C4-2B (cell line): ENCODE results near the gene CAMTA1.

Source experiments
- ZFX ChIP-seq: fragments of 450-650 bp; IDR thresholded peaks from 2 replicates; pipeline ENCODE4 v1.6.1; 2017
- TF ChIP-seq, protein P1 (sequence below): fragments of 450-650 bp; conservative IDR thresholded peaks from 2 replicates; pipeline ENCODE4 v1.5.1; 2017; ENCODE audit warnings: mild to moderate bottlenecking

- TF ChIP-seq, protein P1, sequence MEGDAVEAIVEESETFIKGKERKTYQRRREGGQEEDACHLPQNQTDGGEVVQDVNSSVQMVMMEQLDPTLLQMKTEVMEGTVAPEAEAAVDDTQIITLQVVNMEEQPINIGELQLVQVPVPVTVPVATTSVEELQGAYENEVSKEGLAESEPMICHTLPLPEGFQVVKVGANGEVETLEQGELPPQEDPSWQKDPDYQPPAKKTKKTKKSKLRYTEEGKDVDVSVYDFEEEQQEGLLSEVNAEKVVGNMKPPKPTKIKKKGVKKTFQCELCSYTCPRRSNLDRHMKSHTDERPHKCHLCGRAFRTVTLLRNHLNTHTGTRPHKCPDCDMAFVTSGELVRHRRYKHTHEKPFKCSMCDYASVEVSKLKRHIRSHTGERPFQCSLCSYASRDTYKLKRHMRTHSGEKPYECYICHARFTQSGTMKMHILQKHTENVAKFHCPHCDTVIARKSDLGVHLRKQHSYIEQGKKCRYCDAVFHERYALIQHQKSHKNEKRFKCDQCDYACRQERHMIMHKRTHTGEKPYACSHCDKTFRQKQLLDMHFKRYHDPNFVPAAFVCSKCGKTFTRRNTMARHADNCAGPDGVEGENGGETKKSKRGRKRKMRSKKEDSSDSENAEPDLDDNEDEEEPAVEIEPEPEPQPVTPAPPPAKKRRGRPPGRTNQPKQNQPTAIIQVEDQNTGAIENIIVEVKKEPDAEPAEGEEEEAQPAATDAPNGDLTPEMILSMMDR: no peak
- TF ChIP-seq ZFX: no peak
Measured at GRCh38 chr1:6923416-6923815, 138.2 kb downstream of the CAMTA1 start.
